Subcutaneous abdominal adipose tissue (tissue), 5 donors: ENCODE measurements around the gene UGT2A3.
A peak's percentile ranks its signal among the peaks of the same experiment; 100 is the strongest.

Experiments
- H3K27ac ChIP-seq: one replicate; pipeline ENCODE4 v1.7.0; 2013; ENCODE audit warnings: low read depth, mild to moderate bottlenecking, inconsistent platforms, low read length, moderate library complexity
- H3K27me3 ChIP-seq, 5 donors: one replicate each; pipeline ENCODE4 v1.7.0; 2013; ENCODE audit warnings: low read length in 5 of 5, inconsistent platforms in 1 of 5; ENCODE audit not compliant: control insufficient read depth in 5 of 5, insufficient read depth in 4 of 5
- H3K36me3 ChIP-seq, 5 donors: one replicate each; pipeline ENCODE4 v1.7.0; 2013; ENCODE audit warnings: low read length in 5 of 5; ENCODE audit not compliant: control insufficient read depth in 5 of 5, insufficient read depth in 5 of 5
- H3K4me1 ChIP-seq, 5 donors: one replicate each; pipeline ENCODE4 v1.7.0; 2013; ENCODE audit warnings: low read length in 5 of 5, mild to moderate bottlenecking in 3 of 5, moderate library complexity in 1 of 5; ENCODE audit not compliant: control insufficient read depth in 5 of 5, insufficient read depth in 5 of 5
- H3K4me3 ChIP-seq, 5 donors: one replicate each; pipeline ENCODE4 v1.7.0; 2013; ENCODE audit warnings: low read length in 5 of 5, low read depth in 1 of 5
- H3K9ac ChIP-seq, 5 donors: one replicate each; pipeline ENCODE4 v1.7.0; 2013; ENCODE audit warnings: low read length in 5 of 5, mild to moderate bottlenecking in 4 of 5, moderate library complexity in 3 of 5
- H3K9me3 ChIP-seq, 5 donors: one replicate each; pipeline ENCODE4 v1.7.0; 2013; ENCODE audit warnings: low read length in 5 of 5; ENCODE audit not compliant: control insufficient read depth in 5 of 5
- donor health status: healthy.
- donor health status: healthy.
- donor health status: healthy.
- donor health status: healthy.
- donor health status: healthy.

UGT2A3 gene

GRCh38 chr4:68917016-68917415 is 34.6 kb downstream of the UGT2A3 start:
- Histone ChIP-seq H3K9me3 (no peaks in the 10 kb centered on the region), H3K9ac (no peak overlapping the region), H3K27me3 (no peaks in the 10 kb centered on the region), H3K4me3 (no peak overlapping the region), H3K27ac (no peak overlapping the region), H3K4me1 (no peaks in the 10 kb centered on the region), H3K36me3 (no peaks in the 10 kb centered on the region)

GRCh38 chr4:68912807-68913206 is 38.8 kb downstream of the UGT2A3 start:
- H3K36me3 ChIP-seq, result no peaks in the 10 kb centered on the region
- H3K27ac ChIP-seq, result no peak overlapping the region
- no peaks in the 10 kb centered on the region for H3K9me3 ChIP-seq
- H3K4me1 ChIP-seq, result no peaks in the 10 kb centered on the region
- H3K27me3 ChIP-seq, result no peaks in the 10 kb centered on the region
- H3K4me3 ChIP-seq, result no peak overlapping the region
- H3K9ac ChIP-seq, result no peak overlapping the region

- Histone ChIP-seq H3K9ac (no peak overlapping the region), H3K27ac (no peak overlapping the region)
These were observed 42.2 kb downstream of the UGT2A3 start for GRCh38 chr4:68909385-68909784.

GRCh38 chr4:68907788-68908700 is 43.6 kb downstream of the UGT2A3 start:
- Histone ChIP-seq H3K36me3 (no peaks in the 10 kb centered on the region), H3K27me3 (peaks cover 0 to 11% (median 0%) of the 10 kb centered on the region in 5 donors), H3K4me3 (no peak overlapping the region), H3K9ac (no peak overlapping the region), H3K9me3 (no peaks in the 10 kb centered on the region), H3K27ac (no peak overlapping the region), H3K4me1 (peaks cover 0 to 7% (median 0%) of the 10 kb centered on the region in 5 donors)

More at GRCh38 chr4:68909385-68909784, 42.2 kb downstream of the UGT2A3 start:
- no peaks in the 10 kb centered on the region for H3K9me3 ChIP-seq
- no peaks in the 10 kb centered on the region for H3K36me3 ChIP-seq
- H3K27me3 ChIP-seq, result peaks cover 0 to 11% (median 0%) of the 10 kb centered on the region in 5 donors
- H3K4me1 ChIP-seq, result peaks cover 0 to 7% (median 0%) of the 10 kb centered on the region in 5 donors
- H3K4me3 ChIP-seq, result no peak overlapping the region

- Histone ChIP-seq H3K4me3 (no peak overlapping the region), H3K27ac (no peak overlapping the region), H3K9me3 (no peaks in the 10 kb centered on the region), H3K9ac (no peak overlapping the region), H3K27me3 (peaks cover 0 to 11% (median 0%) of the 10 kb centered on the region in 5 donors), H3K4me1 (peaks cover 0 to 7% (median 0%) of the 10 kb centered on the region in 5 donors), H3K36me3 (no peaks in the 10 kb centered on the region)
These were observed 44.4 kb downstream of the UGT2A3 start for GRCh38 chr4:68907245-68907644.

- H3K4me3 ChIP-seq, result no peak overlapping the region
- peaks cover 0 to 7% (median 0%) of the 10 kb centered on the region in 5 donors for H3K4me1 ChIP-seq
- no peaks in the 10 kb centered on the region for H3K9me3 ChIP-seq
- no peaks in the 10 kb centered on the region for H3K36me3 ChIP-seq
- no peak overlapping the region for H3K9ac ChIP-seq
- H3K27ac ChIP-seq, result no peak overlapping the region
- peaks cover 0 to 11% (median 0%) of the 10 kb centered on the region in 5 donors for H3K27me3 ChIP-seq
These were observed 44.8 kb downstream of the UGT2A3 start for GRCh38 chr4:68906780-68907137.

GRCh38 chr4:68905939-68906779 is 45.4 kb downstream of the UGT2A3 start:
- Histone ChIP-seq H3K27ac (no peak overlapping the region), H3K9ac (no peak overlapping the region), H3K4me3 (peak overlapping the region in 3 of 5 donors; percentile 22 to 30 (median 26)), H3K4me1 (peaks cover 0 to 7% (median 0%) of the 10 kb centered on the region in 5 donors), H3K9me3 (peaks cover 0 to 2% (median 0%) of the 10 kb centered on the region in 5 donors), H3K27me3 (peaks cover 0 to 11% (median 0%) of the 10 kb centered on the region in 5 donors), H3K36me3 (no peaks in the 10 kb centered on the region)

- Histone ChIP-seq H3K27ac (no peak overlapping the region), H3K27me3 (peaks cover 0 to 11% (median 0%) of the 10 kb centered on the region in 5 donors), H3K9me3 (peaks cover 0 to 3% (median 0%) of the 10 kb centered on the region in 5 donors), H3K36me3 (no peaks in the 10 kb centered on the region), H3K9ac (no peak overlapping the region), H3K4me1 (peaks cover 0 to 7% (median 0%) of the 10 kb centered on the region in 5 donors), H3K4me3 (peak overlapping the region in 1 of 5 donors; percentile 26)
These were observed 46.0 kb downstream of the UGT2A3 start for GRCh38 chr4:68905598-68905938.

GRCh38 chr4:68904786-68905185 is 46.8 kb downstream of the UGT2A3 start:
- Histone ChIP-seq H3K4me1 (peaks cover 0 to 7% (median 0%) of the 10 kb centered on the region in 5 donors), H3K9me3 (peaks cover 0 to 3% (median 0%) of the 10 kb centered on the region in 5 donors), H3K9ac (no peak overlapping the region), H3K27me3 (peaks cover 0 to 11% (median 0%) of the 10 kb centered on the region in 5 donors), H3K36me3 (no peaks in the 10 kb centered on the region), H3K4me3 (no peak overlapping the region), H3K27ac (no peak overlapping the region)

GRCh38 chr4:68896749-68897148 is 54.9 kb downstream of the UGT2A3 start:
- H3K4me3 ChIP-seq, result no peak overlapping the region
- no peaks in the 10 kb centered on the region for H3K36me3 ChIP-seq
- H3K9me3 ChIP-seq, result peaks cover 0 to 5% (median 3%) of the 10 kb centered on the region in 5 donors
- no peaks in the 10 kb centered on the region for H3K27me3 ChIP-seq
- no peaks in the 10 kb centered on the region for H3K4me1 ChIP-seq
- no peak overlapping the region for H3K9ac ChIP-seq
- H3K27ac ChIP-seq, result no peak overlapping the region
